ENCODE results near the gene KRTAP12-1.

- TF ChIP-seq RAD21 (IDR thresholded peaks at IDR 0.05; ENCODE audit: low read depth) (no peak), REST (IDR thresholded peaks at IDR 0.05; ENCODE audit: low read depth) (no peak), CEBPB (IDR thresholded peaks at IDR 0.05) (no peak), MAX (IDR thresholded peaks at IDR 0.05) (no peak)
Observed at GRCh38 chr21:44654576-44655175, 27.3 kb downstream of the KRTAP12-1 start, which contains the start of gene KRTAP12-4.

Data from Ishikawa (cell line).